ENCODE measurements around the gene SLC27A1.

The SLC27A1 gene

DNA sequence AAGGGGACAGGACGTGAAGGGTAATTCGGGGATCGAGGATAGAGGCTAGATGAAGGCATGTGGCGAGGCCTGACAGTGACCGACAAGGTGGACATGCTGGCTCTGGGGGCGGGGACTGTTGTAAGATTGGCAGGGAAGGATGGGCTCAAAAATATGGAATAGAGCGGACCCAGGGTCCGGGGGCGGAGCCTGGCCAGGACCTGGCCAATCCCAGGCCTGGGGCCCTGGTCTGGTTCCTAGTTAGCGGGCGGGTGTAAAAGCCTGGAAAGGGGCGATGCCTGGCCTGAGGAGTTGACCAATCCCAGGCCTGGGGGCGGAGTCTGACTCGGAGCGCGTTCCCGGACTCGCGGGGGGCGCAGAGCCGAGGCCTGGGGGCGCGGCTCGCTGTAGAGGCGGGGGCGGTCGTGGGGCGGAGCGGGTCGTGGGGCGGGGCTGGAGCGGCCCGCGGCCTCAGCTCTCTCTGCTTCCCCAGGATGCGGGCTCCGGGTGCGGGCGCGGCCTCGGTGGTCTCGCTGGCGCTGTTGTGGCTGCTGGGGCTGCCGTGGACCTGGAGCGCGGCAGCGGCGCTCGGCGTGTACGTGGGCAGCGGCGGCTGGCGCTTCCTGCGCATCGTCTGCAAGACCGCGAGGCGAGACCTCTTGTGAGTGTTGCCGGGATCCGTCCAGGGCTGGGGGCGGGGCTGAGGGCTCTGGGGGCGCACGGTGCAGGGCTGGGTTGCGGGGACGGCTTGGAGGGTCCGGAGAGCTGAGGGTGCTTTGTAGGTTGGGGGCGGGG lies at the start of gene SLC27A1:
TSS of gene SLC27A1 (plus strand) at position 457 of the 774 bp plus-strand sequence. CDS start at position 474, 17 bp downstream.
- peak; percentile 98 for DNase-seq

DNA sequence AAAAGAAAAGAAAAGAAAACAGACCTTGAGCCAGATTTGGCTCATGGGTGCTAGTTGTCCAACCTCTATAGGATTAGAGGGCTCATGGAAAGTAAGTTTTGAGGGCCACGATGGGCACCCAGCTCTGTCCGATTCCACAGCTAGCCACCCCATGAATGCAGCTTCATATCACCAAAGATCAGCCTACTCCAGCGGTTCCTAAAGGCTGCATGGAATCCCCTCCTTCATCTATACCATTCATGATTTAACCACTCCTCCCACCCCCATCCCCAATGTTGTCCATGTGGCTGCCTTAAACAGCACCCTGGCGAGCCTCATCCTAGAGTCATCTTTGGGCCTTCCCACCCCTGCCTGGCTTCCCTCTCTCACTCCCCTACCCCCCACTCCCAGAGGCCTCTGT lies 48.4 kb upstream of the SLC27A1 start:
- no peak for DNase-seq

DNA sequence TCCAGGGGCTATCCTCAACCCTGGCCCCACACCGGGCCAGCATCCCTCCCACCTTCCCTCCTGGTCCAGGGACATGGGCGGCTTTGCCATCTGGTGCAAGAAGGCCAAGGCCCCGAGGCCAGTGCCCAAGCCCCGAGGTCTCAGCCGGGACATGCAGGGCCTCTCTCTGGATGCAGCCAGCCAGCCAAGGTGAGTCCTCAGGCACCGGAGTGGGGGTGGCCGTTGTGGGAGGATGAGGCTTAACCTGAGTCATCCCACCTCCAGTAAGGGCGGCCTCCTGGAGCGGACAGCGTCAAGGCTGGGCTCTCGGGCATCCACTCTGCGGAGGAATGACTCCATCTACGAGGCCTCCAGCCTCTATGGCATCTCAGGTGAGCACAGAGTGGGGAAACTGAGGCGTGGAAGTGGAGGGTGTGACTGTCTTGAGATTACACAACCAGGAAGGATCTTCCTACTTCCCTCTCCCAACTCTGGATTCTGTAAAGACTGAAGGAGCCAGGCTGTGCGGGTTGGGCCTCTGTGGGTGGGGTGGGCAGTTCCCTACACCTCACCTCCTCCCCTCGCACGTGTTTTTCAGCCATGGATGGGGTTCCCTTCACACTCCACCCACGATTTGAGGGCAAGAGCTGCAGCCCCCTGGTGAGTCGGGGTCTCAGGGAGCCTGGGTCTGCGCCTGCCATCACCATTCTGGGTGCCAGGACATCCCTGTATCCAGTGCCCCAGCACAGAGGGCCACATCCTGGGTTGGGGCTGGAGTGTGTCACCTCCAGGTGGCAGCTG lies 46.7 kb upstream of the SLC27A1 start:
- no peak for DNase-seq

DNA sequence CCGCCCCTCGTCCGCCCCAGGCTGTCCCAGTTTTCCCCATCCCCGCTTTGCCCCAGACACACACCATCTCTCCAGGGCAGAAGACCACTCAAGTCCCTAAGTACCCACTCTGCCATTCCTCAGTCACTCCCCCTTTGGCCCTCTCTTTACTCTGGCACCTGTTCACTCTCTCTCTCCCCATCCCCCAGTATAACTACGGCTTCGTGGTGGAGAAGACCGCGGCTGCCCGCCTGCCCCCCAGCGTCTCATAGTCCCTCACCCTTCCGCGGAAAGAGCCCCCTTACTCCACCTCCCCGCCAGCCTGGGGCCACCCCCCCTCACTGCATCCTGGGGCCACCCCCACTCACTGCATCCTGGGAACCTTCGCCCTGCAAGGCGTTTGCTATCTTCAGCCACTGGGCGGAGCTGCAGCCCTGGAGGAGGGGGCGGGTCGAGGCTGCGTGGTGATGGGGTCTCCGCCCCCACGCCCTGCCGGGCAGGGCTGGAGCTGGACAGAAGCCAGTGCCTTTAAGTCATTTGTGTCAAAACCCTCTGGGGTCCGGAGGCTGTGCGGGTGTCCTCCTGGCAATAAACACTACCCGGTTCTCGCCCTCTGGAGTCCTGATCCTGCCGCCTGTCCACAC lies 45.5 kb upstream of the SLC27A1 start:
- DNase-seq, result peak; percentile 54

DNA sequence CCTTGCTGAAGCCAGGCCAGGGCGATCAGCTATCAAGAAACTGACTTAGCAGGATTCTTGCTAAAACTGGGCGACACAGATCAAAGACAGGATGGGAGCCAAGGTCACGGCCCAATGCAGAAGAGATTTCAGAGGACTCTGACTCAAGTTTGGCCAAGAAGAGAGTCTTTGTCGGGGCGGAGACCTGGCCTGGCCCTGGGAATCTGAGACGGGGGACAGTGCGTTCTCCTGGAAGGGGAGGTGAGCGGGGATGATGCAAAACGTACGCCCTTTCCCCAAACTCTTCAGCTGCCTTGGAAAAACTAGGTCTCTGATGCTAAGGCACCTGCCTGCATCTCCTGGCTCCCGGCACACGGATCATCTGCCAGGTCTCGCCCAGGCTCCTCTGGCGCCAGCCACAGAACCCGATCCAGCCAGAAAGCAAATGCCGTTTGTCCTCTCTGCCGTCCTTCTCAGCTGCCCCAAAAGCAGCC lies 40.6 kb upstream of the SLC27A1 start:
- DNase-seq, result no peak

DNA sequence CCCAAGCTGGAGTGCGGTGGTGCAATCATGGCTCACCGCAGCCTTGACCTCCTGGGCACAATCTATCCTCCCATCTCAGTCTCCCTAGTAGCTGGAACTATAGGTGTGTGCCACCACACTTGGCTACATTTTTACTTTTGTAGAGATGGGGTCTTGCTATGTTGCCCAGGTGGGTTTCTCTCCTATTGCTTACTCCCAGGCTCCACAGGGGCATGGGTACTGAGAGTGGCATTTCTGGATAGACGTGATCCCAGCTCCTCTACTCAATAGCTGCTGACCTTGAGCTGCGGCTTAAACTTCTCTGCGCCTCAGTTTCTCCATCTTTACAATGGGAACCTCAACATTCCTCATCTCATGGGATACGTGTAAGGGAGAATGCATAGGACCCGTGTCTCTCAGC lies 38.9 kb upstream of the SLC27A1 start:
- DNase-seq, result no peak

DNA sequence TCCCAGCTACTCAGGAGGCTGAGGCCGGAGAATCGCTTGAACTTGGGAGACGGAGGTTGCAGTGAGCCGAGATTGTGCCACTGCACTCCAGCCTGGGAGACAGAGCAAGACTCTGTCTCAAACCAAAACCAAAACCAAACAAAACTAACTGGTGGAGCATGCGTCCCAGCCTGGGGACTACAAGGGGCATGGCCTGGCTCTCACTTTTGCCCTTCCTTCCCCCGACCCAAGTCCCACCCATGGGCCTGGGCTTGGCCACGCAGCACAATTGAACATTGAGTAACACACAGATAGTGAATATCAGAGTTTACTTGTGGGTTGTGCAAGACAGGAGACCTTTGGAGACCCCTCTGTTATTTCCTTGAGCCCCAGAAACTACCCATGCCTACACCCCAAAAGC lies 35.1 kb upstream of the SLC27A1 start:
- DNase-seq, result no peak

DNA sequence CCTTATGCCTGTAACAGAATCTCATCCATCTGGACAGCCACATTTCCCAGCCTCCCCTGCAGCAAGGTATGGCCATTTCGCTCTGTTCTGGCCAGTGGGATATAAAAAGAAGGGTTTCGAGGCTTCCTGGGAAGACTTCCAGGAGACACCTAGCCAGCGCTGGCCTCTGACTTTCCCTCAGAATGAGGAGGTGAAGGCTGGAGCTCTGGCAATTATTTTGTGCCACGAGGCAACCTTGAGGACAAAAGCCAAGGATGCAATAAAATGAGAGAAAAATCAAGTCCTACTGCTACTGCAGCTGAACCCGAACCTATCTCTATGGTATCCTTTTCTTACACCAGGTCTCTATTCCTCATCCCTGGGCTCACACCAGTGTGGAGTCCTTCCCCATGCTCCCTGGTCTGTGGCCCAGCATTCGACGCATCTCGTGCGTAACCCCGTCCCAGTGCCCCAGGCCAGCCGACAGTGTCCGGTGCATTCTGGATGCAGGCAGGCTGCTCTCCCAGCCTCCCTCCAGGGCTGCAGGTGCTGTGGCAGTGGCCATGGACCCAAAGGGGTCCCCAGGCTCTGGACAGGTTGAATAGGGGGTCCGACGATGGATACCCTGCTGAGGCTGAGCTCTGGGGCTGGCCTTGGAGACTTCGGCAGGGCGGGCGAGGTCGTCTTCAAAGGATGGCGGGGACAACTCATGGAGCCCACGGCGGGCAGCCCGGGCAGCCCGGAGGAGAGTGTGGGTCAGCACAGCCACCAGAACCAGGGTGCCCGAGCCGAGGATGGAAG lies 34.0 kb upstream of the SLC27A1 start:
- no peak for DNase-seq

DNA sequence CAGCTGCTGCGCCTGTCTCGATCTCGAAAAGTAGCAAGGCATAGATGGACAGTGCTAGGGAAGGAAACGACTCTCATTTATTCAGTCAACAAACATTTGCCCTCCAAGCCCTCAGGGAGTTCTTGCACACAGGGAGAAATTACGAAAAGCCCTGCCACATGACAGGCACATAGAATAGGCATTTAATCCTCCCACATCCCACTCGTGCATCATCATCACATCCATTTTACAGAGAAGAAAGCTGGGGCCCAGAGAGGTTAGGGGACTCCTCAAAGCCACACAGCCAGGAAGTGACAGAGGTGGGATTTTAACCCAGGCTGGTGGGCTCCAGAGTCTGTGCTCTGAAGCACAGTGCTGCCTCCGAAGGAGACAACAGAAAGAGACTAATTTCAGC lies 33.5 kb upstream of the SLC27A1 start:
- no peak for DNase-seq

DNA sequence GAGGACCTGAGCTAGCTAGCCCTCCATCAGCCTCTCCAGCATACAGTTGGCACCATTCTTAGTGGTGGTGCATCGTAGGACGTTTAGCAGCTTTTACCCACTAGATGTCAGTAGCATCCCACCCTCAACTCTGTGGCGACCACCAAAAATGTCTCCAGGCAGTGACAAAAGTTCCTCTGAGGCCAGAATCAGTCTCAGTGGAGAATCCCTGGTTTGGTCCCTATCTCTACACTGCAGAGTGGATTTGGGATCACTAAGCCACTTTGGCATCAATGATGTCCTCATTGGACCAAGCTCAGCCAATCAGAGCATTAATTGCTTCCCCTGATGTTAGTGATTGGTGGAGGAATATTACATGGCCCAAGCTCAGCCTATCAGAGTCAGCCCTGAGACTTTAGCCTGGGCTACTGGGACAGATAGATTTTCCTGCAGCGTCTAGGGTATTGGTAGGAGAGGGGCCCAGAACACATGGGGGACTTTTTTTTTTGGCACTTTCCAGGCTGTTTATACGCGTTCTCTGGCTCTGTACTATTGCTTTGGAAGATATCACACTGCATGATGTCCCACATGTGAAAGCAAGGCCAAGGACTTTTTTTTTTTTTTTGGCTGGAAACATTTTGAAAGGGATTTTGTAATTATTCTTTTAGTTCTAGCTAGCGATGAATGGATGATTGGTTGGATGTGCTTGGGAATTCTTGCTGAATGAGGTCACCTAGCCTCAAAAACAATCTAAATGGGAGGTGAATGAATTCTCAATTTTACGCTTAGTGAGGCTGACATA lies 28.9 kb upstream of the SLC27A1 start:
- DNase-seq, result no peak

DNA sequence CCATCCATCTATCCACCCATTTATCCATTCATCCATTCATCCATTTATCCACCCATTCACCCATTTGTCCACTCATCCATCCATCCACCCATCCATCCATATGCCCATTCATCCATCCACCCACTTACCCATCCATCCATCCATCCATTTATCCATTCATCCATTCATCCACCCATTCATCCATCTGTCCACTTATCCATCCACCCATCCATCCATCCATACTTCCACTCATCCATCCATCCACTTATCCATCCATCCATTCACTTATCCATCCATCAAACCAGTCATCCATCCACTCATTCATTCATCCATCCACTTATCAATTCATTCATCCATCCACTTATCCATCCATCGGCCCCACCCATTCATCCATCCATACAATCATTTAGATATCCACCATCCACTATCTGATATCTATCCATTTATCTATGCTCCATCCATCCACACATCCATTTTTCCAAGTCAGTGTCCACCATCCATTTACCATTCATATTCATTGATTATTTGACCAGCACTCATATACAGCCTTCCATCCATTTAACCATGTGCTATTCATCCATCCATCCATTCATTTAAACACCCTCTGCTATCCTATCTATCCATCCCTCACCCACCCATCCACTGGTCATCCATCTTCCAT lies 24.7 kb upstream of the SLC27A1 start:
- DNase-seq, result no peak

DNA sequence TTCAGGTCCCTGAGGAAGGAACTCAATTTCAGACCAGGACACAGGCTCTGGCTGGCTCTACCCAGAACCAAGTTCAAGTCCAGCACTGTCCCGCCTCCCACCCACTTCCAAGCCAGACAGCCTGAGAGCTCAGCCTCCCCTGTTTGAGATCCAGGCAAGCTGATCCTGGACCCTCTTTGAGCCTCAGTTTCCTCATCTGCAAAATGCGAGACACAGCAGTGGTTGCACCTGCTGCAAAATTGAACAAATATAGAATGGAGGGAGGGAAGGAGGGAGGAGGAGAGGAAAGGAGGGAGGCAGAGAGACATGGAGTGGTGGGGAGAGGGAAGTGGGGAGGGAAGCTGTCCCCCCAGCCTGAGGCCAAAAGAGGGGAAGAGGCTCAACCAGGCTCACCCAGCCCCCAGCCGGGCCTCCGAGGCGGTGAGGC lies 22.6 kb upstream of the SLC27A1 start:
- DNase-seq, result no peak

DNA sequence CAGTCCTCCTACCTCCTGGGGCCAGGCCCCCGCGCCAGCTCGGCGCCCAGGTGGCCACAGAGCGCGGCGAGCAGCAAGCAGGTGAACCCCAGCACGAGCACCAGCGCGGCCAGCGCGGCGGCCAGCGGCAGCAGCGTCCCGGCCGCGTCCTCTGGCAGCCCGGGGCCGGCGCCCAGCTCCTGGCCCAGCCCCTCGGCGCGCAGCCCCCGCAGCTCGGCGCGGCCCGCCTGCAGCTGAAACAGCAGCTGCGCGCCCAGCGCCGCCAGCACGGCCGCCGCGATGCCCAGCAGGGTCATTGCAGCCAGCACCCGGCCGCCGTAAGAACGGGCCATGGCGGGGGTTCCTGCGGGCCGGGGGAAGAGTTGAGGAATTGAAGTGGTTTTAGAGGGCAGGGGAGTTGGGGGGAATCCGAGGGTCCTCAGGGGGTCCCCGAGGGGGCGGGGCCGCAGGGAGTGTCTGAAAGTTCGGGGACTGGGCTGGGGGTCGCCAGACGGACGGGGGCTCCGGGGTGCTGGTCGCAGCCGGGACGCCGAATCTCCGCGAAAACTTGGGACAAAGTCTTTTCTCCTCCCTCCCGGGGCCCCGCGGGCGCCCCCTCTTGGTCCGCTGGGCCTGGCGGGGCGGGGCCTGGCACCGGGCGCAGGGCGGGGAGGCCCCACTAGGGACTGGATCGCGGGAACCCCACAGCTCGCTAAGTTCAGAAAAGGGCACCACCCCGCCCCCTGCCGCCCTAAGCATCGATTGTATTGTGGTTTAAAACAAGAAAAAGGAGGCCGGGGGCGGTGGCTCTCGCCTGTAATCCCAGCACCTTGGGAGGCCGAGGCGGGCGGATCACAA lies 22.0 kb upstream of the SLC27A1 start, which contains the start of gene TMEM221:
TSS of gene TMEM221 (minus strand) at position 538 of the 837 bp plus-strand sequence. CDS start at position 332, 206 bp downstream.
- DNase-seq, result peak; percentile 34

DNA sequence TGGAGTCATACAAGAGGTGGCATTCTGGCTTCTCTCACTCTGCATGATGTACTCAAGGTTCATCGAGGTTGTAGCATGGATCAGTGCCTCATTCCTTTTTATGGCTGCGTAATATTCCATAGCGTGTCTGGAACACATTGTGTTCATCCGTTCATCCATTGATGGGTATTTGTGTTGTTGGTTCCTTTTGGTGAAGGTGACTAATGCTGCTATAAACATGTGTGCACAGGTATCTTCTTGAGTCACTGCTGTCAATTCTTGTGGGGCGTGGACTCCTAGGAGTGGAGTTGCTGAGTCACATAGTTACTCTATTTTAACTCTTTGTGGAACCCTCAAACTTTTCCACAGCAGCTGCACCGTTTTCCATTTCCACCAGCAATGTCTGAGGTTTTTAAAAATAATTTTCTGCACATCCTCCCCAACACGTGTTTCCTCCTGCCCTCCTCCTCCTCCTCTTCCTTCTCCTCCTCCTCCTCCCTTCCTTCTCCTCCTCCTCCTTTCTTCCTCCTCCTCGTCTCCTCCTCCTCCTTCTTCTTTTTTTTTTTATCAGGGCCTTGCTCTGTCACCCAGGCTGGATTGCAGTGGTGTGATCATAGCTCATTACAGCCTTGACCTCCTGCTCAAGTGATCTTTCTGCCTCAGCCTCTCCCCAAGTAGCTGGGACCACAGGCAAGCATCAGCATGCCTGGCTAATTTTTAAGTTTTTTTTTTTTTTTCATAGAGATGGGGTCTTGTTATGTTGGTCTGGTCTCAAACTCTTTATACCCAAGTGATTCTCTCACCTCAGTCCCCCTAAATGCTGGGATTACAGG lies 19.9 kb upstream of the SLC27A1 start:
- peak; percentile 50 for DNase-seq

DNA sequence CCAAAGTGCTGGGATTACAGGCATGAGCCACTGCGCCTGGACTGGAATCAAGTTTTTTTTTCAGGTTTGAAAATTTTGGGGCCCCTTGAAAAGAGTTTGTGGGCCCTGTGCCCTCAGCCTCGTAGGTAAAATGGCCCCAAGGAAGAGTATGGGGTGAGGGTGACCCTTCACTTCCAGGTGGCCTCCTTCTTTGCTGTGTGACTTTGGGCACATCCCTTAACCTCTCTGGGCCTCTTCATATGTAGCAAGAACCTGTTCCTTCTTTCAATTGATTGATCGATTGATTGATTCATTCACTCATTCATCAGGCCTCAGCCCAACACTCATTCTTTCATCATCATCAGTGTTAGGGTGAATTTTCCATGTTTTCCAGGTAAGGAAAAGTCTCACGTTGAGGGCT lies 18.5 kb upstream of the SLC27A1 start:
- DNase-seq, result no peak

DNA sequence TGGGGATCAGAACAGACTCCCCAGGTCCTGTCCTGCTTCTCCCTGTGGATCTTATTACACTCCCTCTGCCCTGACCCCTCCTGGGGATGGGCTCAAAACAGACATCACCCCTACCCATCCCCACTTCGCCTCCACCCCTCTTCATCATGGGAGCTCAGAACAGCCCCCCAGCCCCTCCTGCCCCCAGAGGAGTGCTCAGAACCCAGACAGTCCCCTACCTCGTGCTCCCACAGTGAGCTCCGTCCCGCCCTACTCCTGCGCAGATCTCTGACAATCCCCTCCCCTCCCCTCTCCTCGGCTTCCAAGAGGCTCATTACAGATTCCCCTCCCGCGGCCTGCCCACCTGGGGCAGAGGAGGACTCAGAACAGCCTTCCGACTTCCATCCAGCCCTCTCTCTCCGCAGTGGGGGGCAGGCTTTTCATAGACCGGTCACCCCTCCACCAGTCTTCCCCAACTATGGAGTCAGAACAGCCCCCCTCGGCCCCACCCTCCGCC lies 15.7 kb upstream of the SLC27A1 start:
- DNase-seq, result no peak

DNA sequence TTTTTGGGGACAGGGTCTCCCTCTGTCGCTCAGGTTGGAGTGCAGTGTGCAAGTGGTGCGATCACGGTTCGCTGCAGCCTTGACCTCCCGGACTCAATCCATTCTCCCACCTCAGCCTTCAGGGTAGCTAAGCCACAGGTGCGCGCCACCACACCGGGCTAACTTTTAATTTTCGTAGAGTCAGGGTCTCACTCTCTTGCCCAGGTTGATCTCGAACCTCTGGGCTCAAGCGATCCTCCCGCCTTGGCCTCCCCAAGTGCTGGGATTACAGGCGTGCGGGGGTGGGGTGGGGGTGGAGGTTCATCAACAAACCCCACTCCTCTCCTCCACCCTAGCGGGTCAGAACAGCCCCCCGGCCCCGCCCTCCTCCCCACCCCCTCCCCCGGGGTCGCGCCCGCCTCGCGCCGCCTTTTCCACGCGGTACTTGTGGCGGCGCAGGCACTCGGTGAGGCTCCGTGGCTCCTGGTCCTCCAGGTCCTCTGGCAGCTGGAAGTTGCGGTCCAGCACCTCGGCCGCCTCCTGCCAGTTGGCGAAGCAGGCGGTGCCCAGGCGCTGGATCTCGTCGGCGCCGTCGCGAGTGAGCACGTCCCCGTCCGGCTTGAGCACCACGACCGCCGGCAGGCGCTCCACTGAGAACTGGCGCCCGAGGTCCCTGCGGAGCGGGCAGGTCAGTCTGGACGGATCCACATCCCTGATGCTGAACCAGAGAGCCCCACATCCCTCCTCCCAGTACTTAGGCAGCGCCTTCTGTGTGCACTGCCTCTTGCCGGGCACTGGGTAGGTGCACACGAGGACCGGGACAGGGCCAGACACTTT lies 14.8 kb upstream of the SLC27A1 start:
- DNase-seq, result no peak

DNA sequence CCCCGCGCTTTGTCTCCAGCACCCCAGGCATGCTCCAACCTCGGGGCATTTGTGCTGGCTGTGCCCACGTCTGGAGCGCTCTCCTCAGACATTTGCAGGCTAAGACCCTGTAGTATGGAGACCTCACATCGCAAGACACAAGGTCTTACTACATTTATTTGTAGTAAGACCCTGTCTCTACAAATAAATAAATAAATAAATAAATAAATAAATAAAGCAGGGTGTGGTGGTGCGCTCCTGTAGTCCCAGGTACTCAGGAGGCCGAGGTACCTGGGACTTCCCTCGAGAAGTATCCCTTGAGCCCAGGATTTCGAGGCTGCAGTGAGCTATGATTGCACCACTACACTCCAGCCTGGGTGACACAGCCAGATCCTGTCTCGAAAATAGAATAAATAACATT lies 14.2 kb upstream of the SLC27A1 start:
- DNase-seq, result no peak
